ENCODE results near the gene C1QTNF3.

Gene C1QTNF3

DNA sequence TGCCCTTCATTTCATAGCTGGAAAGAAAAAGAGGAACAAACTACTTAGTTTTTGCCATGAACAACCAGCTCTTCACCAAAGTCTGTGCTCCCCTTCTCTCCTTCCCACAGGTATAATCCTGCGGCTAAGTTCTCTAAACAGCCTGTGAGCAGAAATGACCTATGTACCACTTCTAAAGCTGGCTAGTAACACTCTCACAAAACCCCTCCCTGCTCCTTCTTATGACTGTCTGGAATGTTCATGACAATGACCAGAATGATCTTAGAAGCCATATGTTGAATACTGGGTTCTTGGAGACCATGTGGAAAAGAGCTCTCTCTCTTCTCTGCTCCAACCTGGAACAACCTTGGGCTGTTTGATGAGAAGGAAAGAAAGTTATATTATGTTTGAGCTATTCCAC is 22.3 kb downstream of the C1QTNF3 start:
- H3K4me3 ChIP-seq (ENCODE audit: severe bottlenecking), result no peak overlapping the region
- H3K27ac ChIP-seq (ENCODE audit: poor library complexity, severe bottlenecking), result no peak overlapping the region
- DNase-seq (ENCODE audit: low spot score) (no peak), ATAC-seq (ENCODE audit: low read depth) (no peak)
- no peaks in the 10 kb centered on the region for H3K4me1 ChIP-seq (ENCODE audit: insufficient read depth, poor library complexity, severe bottlenecking)
- no peaks in the 10 kb centered on the region for H3K27me3 ChIP-seq (ENCODE audit: insufficient read depth, poor library complexity, severe bottlenecking)
- H3K9me3 ChIP-seq (ENCODE audit: severe bottlenecking), result no peaks in the 10 kb centered on the region
- TF ChIP-seq, protein P1, sequence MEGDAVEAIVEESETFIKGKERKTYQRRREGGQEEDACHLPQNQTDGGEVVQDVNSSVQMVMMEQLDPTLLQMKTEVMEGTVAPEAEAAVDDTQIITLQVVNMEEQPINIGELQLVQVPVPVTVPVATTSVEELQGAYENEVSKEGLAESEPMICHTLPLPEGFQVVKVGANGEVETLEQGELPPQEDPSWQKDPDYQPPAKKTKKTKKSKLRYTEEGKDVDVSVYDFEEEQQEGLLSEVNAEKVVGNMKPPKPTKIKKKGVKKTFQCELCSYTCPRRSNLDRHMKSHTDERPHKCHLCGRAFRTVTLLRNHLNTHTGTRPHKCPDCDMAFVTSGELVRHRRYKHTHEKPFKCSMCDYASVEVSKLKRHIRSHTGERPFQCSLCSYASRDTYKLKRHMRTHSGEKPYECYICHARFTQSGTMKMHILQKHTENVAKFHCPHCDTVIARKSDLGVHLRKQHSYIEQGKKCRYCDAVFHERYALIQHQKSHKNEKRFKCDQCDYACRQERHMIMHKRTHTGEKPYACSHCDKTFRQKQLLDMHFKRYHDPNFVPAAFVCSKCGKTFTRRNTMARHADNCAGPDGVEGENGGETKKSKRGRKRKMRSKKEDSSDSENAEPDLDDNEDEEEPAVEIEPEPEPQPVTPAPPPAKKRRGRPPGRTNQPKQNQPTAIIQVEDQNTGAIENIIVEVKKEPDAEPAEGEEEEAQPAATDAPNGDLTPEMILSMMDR (IDR thresholded peaks at IDR 0.05; ENCODE audit: poor library complexity, severe bottlenecking), result no peak
- no peaks in the 10 kb centered on the region for H3K36me3 ChIP-seq (ENCODE audit: low read depth)

DNA sequence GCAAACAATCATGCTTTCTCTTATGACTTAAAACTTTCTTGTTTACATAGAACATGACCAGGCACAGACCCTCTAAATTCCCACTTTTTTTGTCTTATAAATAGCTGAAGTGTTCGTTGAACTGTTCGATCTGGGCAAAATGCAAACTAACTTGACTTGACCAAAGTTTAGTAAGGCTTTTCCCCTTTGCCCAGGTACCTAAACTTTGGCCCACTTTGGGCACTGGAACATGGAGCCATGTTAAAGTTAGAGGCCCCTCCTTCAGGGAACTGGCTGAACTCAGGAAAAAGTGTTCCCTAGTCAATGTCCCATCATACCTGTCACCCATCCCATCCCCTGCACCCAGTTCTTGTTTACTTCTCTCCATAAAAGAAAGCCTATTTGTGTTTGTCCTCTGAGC is 25.8 kb downstream of the C1QTNF3 start:
- TF ChIP-seq, protein P1 (IDR thresholded peaks at IDR 0.05; ENCODE audit: poor library complexity, severe bottlenecking), result no peak

GRCh38 chr5:34016750-34017149 is 26.3 kb downstream of the C1QTNF3 start:
- Histone ChIP-seq H3K4me3 (ENCODE audit: severe bottlenecking) (no peak overlapping the region), H3K27ac (ENCODE audit: poor library complexity, severe bottlenecking) (no peak overlapping the region), H3K27me3 (ENCODE audit: insufficient read depth, poor library complexity, severe bottlenecking) (no peaks in the 10 kb centered on the region), H3K36me3 (ENCODE audit: low read depth) (no peaks in the 10 kb centered on the region), H3K4me1 (ENCODE audit: insufficient read depth, poor library complexity, severe bottlenecking) (no peaks in the 10 kb centered on the region), H3K9me3 (ENCODE audit: severe bottlenecking) (no peaks in the 10 kb centered on the region)
- ATAC-seq (ENCODE audit: low read depth) (no peak), DNase-seq (ENCODE audit: low spot score) (no peak)
- TF ChIP-seq, protein P1 (IDR thresholded peaks at IDR 0.05; ENCODE audit: poor library complexity, severe bottlenecking), result no peak

More for the DNA sequence above, 25.8 kb downstream of the C1QTNF3 start:
- ATAC-seq (ENCODE audit: low read depth) (no peak), DNase-seq (ENCODE audit: low spot score) (no peak)
- no peak overlapping the region for H3K4me3 ChIP-seq (ENCODE audit: severe bottlenecking)
- H3K9me3 ChIP-seq (ENCODE audit: severe bottlenecking), result no peaks in the 10 kb centered on the region
- no peaks in the 10 kb centered on the region for H3K27me3 ChIP-seq (ENCODE audit: insufficient read depth, poor library complexity, severe bottlenecking)
- H3K4me1 ChIP-seq (ENCODE audit: insufficient read depth, poor library complexity, severe bottlenecking), result no peaks in the 10 kb centered on the region
- H3K36me3 ChIP-seq (ENCODE audit: low read depth), result no peaks in the 10 kb centered on the region
- H3K27ac ChIP-seq (ENCODE audit: poor library complexity, severe bottlenecking), result no peak overlapping the region

DNA sequence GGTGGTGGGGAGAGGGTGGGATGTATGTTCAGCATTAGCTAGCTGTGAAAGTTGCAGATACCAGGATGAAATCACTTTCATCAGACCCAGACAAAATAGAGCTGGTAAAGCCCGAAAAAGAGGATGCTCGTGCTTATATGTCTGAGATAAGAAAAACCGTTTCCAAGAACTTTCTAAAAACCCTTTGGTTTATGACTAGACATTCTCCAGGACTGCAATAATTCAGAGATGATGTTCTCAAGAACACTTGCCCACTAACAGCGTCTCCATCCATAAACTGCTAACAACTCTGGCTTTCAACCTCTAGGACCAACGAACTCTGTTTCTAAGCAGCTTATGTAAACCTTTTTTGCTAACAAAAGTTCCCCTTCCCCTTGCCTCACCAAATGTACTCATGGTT is 26.8 kb downstream of the C1QTNF3 start:
- H3K36me3 ChIP-seq (ENCODE audit: low read depth), result no peaks in the 10 kb centered on the region
- H3K27me3 ChIP-seq (ENCODE audit: insufficient read depth, poor library complexity, severe bottlenecking), result no peaks in the 10 kb centered on the region
- no peak overlapping the region for H3K27ac ChIP-seq (ENCODE audit: poor library complexity, severe bottlenecking)
- TF ChIP-seq, protein P1 (IDR thresholded peaks at IDR 0.05; ENCODE audit: poor library complexity, severe bottlenecking), result no peak
- H3K4me3 ChIP-seq (ENCODE audit: severe bottlenecking), result no peak overlapping the region
- no peaks in the 10 kb centered on the region for H3K9me3 ChIP-seq (ENCODE audit: severe bottlenecking)
- ATAC-seq (ENCODE audit: low read depth), result no peak
- H3K4me1 ChIP-seq (ENCODE audit: insufficient read depth, poor library complexity, severe bottlenecking), result no peaks in the 10 kb centered on the region
- no peak for DNase-seq (ENCODE audit: low spot score)

DNA sequence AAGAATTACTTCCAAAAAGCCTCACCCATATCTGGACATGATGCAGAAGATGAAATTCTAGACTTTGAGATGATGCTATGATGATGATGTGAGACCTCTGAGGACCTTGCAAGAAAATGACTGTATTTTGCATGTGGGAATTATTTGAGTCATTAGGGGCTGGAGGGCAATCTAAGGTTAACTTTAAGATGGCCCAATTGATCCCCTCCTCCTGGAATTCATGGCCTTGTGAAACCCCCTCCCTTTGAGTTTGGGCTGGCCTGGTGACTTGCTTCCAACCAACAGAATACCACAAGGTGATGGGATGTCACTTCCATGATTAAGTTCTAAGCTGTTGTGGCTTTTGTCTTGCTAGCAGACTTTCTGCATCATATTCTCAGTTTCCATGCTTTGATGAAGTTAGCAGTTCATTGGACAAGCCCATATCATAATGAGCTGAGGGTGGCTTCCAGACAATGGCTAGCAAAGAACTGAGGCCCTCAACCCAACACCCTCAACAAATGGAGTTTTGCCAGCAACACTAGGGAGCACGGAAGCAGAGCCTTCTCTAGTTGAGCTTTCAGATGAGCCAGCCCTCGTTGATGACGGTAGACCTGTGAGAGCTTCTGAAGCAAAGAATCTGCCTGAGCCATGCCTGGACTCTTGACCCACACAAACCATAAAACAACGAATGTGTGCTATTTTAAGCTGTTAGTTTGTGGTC is 27.7 kb downstream of the C1QTNF3 start:
- no peak for ATAC-seq (ENCODE audit: low read depth)
- no peaks in the 10 kb centered on the region for H3K27me3 ChIP-seq (ENCODE audit: insufficient read depth, poor library complexity, severe bottlenecking)

More for the DNA sequence above, 27.7 kb downstream of the C1QTNF3 start:
- H3K27ac ChIP-seq (ENCODE audit: poor library complexity, severe bottlenecking), result no peak overlapping the region
- H3K4me1 ChIP-seq (ENCODE audit: insufficient read depth, poor library complexity, severe bottlenecking), result no peaks in the 10 kb centered on the region
- H3K4me3 ChIP-seq (ENCODE audit: severe bottlenecking), result no peak overlapping the region
- H3K36me3 ChIP-seq (ENCODE audit: low read depth), result no peaks in the 10 kb centered on the region
- TF ChIP-seq, protein P1 (IDR thresholded peaks at IDR 0.05; ENCODE audit: poor library complexity, severe bottlenecking), result no peak
- DNase-seq (ENCODE audit: low spot score), result no peak
- H3K9me3 ChIP-seq (ENCODE audit: severe bottlenecking), result no peaks in the 10 kb centered on the region

Measured in RWPE2 (cell line).